GM23248 (cell line): ENCODE measurements around the gene TNKS1BP1. TPM values are rescaled to one million over a fixed set of nuclear protein-coding genes. Genes with fewer than 3 reads are reported as not detected.

Experiments used
- DNase-seq: peaks from one replicate; pipeline ENCODE4 v3.0.0-alpha.2; 2015
- H2AFZ ChIP-seq: fragments of 200-600 bp; sonication (generic); 2 replicates; pipeline ENCODE4 v1.6.1; 2016; ENCODE audit warnings: antibody characterized with exemption
- H3F3A ChIP-seq: fragments of 200-600 bp; sonication (generic); 2 replicates; pipeline ENCODE4 v1.6.1; 2016; ENCODE audit warnings: mild to moderate bottlenecking, antibody characterized with exemption, mixed run types; ENCODE audit not compliant: insufficient read depth
- H3K27ac ChIP-seq: fragments of 200-600 bp; sonication (generic); 2 replicates; pipeline ENCODE4 v1.5.1; 2016; ENCODE audit warnings: mild to moderate bottlenecking
- H3K27me3 ChIP-seq: fragments of 200-600 bp; sonication (generic); replicated peaks from 2 replicates; pipeline ENCODE4 v1.6.1; 2016; ENCODE audit warnings: mild to moderate bottlenecking; ENCODE audit not compliant: insufficient read depth
- H3K36me3 ChIP-seq: fragments of 200-600 bp; sonication (generic); 2 replicates; pipeline ENCODE4 v1.6.1; 2016; ENCODE audit warnings: low read depth, mild to moderate bottlenecking
- H3K4me1 ChIP-seq: fragments of 200-600 bp; sonication (generic); 2 replicates; pipeline ENCODE4 v1.6.1; 2016; ENCODE audit warnings: mild to moderate bottlenecking; ENCODE audit not compliant: insufficient read depth
- H3K4me2 ChIP-seq: fragments of 200-600 bp; sonication (generic); one replicate; pipeline ENCODE4 v1.6.1; 2016; ENCODE audit warnings: mild to moderate bottlenecking; ENCODE audit not compliant: unreplicated experiment
- H3K4me3 ChIP-seq: fragments of 200-600 bp; sonication (generic); 2 replicates; pipeline ENCODE4 v1.5.1; 2016; ENCODE audit warnings: mild to moderate bottlenecking
- H3K79me2 ChIP-seq: fragments of 200-600 bp; sonication (generic); 2 replicates; pipeline ENCODE4 v1.6.1; 2016; ENCODE audit warnings: mild to moderate bottlenecking; ENCODE audit not compliant: insufficient read depth
- H3K9ac ChIP-seq: fragments of 200-600 bp; sonication (generic); 2 replicates; pipeline ENCODE4 v1.6.1; 2016; ENCODE audit warnings: mild to moderate bottlenecking
- H3K9me2 ChIP-seq: fragments of 200-600 bp; sonication (generic); 2 replicates; pipeline ENCODE4 v1.6.1; 2016; ENCODE audit warnings: mixed run types, mild to moderate bottlenecking, moderate library complexity; ENCODE audit not compliant: insufficient read depth
- H3K9me3 ChIP-seq: fragments of 200-600 bp; sonication (generic); one replicate; pipeline ENCODE4 v1.6.1; 2017; ENCODE audit warnings: low read depth
- H4K20me1 ChIP-seq: fragments of 200-600 bp; sonication (generic); 2 replicates; pipeline ENCODE4 v1.6.0; 2016; ENCODE audit not compliant: insufficient read depth
- EZH2 ChIP-seq: fragments of 200-600 bp; sonication (generic); IDR thresholded peaks from 2 replicates; pipeline ENCODE4 v1.6.1; 2018; ENCODE audit warnings: antibody characterized with exemption, mild to moderate bottlenecking; ENCODE audit not compliant: insufficient read depth, poor library complexity, severe bottlenecking
- EZH2phosphoT487 ChIP-seq: fragments of 200-600 bp; sonication (generic); IDR thresholded peaks from 2 replicates; pipeline ENCODE4 v1.6.1; 2018; ENCODE audit warnings: antibody characterized with exemption, moderate library complexity, mild to moderate bottlenecking, low read depth; ENCODE audit not compliant: insufficient read depth
- WGBS, 2 experiments: methylation state at CpG; one replicate each; pipeline ENCODE4 v1.1.6; 2015 to 2017; ENCODE audit warnings: low lambda C conversion rate in 2 of 2, low coverage in 1 of 2; ENCODE audit errors: missing lambda C conversion rate in 2 of 2; 5-methylcytosine and 5-hydroxymethylcytosine counted together
- in situ Hi-C: fragments of 300-500 bp; cut with MboI; formaldehyde crosslinking; loops from 2 replicates; pipeline ENCODE4 v1.15.0; 2020
- polyA plus RNA-seq: library from polyadenylated mRNA; unstranded; fragments of >200 nt; fragmentation: Nextera tagmentation; extraction: Ambion mirVana; gene quantifications from 2 replicates; pipeline ENCODE4 v1.2.1, GENCODE V29; 2016
- total RNA-seq: library from RNA; depleted of rRNA; stranded (reverse); fragments of >200 nt; shearing (Covaris generic); gene quantifications from 2 replicates; pipeline ENCODE4 v1.2.3, GENCODE V29; 2014

Gene TNKS1BP1
- total and polyA plus RNA-seq, 2 experiments from 2014 or later, result 88.2 to 89.7 TPM

GRCh38 chr11:57359896-57360690 lies 35.3 kb upstream of the TNKS1BP1 start:
- H3K27me3 ChIP-seq, result no peaks in the 10 kb centered on the region
- H3K27ac ChIP-seq, result no peak overlapping the region
- H3K4me3 ChIP-seq, result no peak overlapping the region
- TF ChIP-seq EZH2phosphoT487 (no peak), EZH2 (no peak)
- H2AFZ ChIP-seq, result no peak overlapping the region
- WGBS, 2 experiments, result 83 to 91% methylated on average over 9 of the region's 9 CpGs
- peaks cover 16% of the 10 kb centered on the region for H3F3A ChIP-seq
- no peaks in the 10 kb centered on the region for H3K36me3 ChIP-seq
- no peak overlapping the region for H3K4me2 ChIP-seq
- no peaks in the 10 kb centered on the region for H3K9me2 ChIP-seq
- in situ Hi-C loops, result no loop called here
- H3K9ac ChIP-seq, result no peak overlapping the region
- H4K20me1 ChIP-seq, result no peaks in the 10 kb centered on the region
- no peaks in the 10 kb centered on the region for H3K79me2 ChIP-seq
- H3K4me1 ChIP-seq, result peaks cover 11% of the 10 kb centered on the region
- no peaks in the 10 kb centered on the region for H3K9me3 ChIP-seq
- DNase-seq, result no peak

- TF ChIP-seq EZH2phosphoT487 (no peak), EZH2 (no peak)
- no peaks in the 10 kb centered on the region for H3K9me3 ChIP-seq
- H3K27me3 ChIP-seq, result no peaks in the 10 kb centered on the region
- no peak overlapping the region for H3K9ac ChIP-seq
- peaks cover 11% of the 10 kb centered on the region for H3K4me1 ChIP-seq
- H3K4me2 ChIP-seq, result no peak overlapping the region
- no peak overlapping the region for H3K4me3 ChIP-seq
- no peak overlapping the region for H3K27ac ChIP-seq
- H3K36me3 ChIP-seq, result no peaks in the 10 kb centered on the region
- DNase-seq, result no peak
- H3K9me2 ChIP-seq, result no peaks in the 10 kb centered on the region
- no peak overlapping the region for H2AFZ ChIP-seq
- no peaks in the 10 kb centered on the region for H4K20me1 ChIP-seq
- WGBS, 2 experiments, result 83 to 89% methylated on average over 5 of the region's 5 CpGs
- H3F3A ChIP-seq, result peaks cover 16% of the 10 kb centered on the region
- H3K79me2 ChIP-seq, result no peaks in the 10 kb centered on the region
- in situ Hi-C loops, result no loop called here
Measured at GRCh38 chr11:57359396-57359795, 34.6 kb upstream of the TNKS1BP1 start.

GRCh38 chr11:57358991-57359390 lies 34.2 kb upstream of the TNKS1BP1 start:
- DNase-seq, result no peak
- H3F3A ChIP-seq, result peaks cover 16% of the 10 kb centered on the region
- no peaks in the 10 kb centered on the region for H3K9me3 ChIP-seq
- no peak overlapping the region for H2AFZ ChIP-seq
- no peak overlapping the region for H3K4me2 ChIP-seq
- H3K9ac ChIP-seq, result no peak overlapping the region
- TF ChIP-seq EZH2phosphoT487 (no peak), EZH2 (no peak)
- no peaks in the 10 kb centered on the region for H3K27me3 ChIP-seq
- H3K36me3 ChIP-seq, result no peaks in the 10 kb centered on the region
- in situ Hi-C loops, result no loop called here
- WGBS, 2 experiments, result 75 to 79% methylated on average over 9 of the region's 9 CpGs
- H3K9me2 ChIP-seq, result no peaks in the 10 kb centered on the region
- no peaks in the 10 kb centered on the region for H3K79me2 ChIP-seq
- peaks cover 11% of the 10 kb centered on the region for H3K4me1 ChIP-seq
- H3K4me3 ChIP-seq, result no peak overlapping the region
- no peaks in the 10 kb centered on the region for H4K20me1 ChIP-seq
- no peak overlapping the region for H3K27ac ChIP-seq

- no peaks in the 10 kb centered on the region for H3K36me3 ChIP-seq
- 71 to 73% methylated on average over 9 of the region's 9 CpGs for WGBS, 2 experiments
- no peaks in the 10 kb centered on the region for H4K20me1 ChIP-seq
- H3F3A ChIP-seq, result peaks cover 16% of the 10 kb centered on the region
- DNase-seq, result peak; percentile 29
- peak overlapping the region; percentile 78; the same call in 1 of the 2 replicates for H3K9ac ChIP-seq
- H3K9me3 ChIP-seq, result no peaks in the 10 kb centered on the region
- H3K4me3 ChIP-seq, result no peak overlapping the region
- no peak for TF ChIP-seq EZH2phosphoT487
- no peak for TF ChIP-seq EZH2
- H3K79me2 ChIP-seq, result no peaks in the 10 kb centered on the region
- H3K9me2 ChIP-seq, result no peaks in the 10 kb centered on the region
- in situ Hi-C loops, result no loop called here
- H2AFZ ChIP-seq, result no peak overlapping the region
- peaks cover 11% of the 10 kb centered on the region for H3K4me1 ChIP-seq
- no peak overlapping the region for H3K4me2 ChIP-seq
- H3K27ac ChIP-seq, result no peak overlapping the region
- no peaks in the 10 kb centered on the region for H3K27me3 ChIP-seq
Measured at GRCh38 chr11:57358543-57358961, 33.8 kb upstream of the TNKS1BP1 start.
